H1 (cell line): ENCODE measurements around the gene SPI1. TPM values are rescaled to one million over a fixed set of nuclear protein-coding genes. Genes with fewer than 3 reads are reported as not detected.
A peak's percentile ranks its signal among the peaks of the same experiment; 100 is the strongest.

Source experiments
- BACH1 ChIP-seq: IDR thresholded peaks from 2 replicates; pipeline ENCODE4 v1.6.1; 2012; ENCODE audit warnings: low read length, improper control_type of control experiment
- CBX8 ChIP-seq: fragments of 300-800, 300-1000 bp; sonication (generic); IDR thresholded peaks from 2 replicates; pipeline ENCODE4 v1.7.1; 2016; ENCODE audit warnings: low read depth, low read length, borderline replicate concordance
- CEBPB ChIP-seq: IDR thresholded peaks from 2 replicates; pipeline ENCODE4 v1.6.1; 2012; ENCODE audit warnings: low read depth, low read length
- POLR2AphosphoS5 ChIP-seq: IDR thresholded peaks from 2 replicates; pipeline ENCODE4 v1.6.1; 2011; ENCODE audit warnings: low read depth, low read length
- TAF7 ChIP-seq: optimal IDR thresholded peaks from 2 replicates; pipeline ENCODE3; 2011; ENCODE audit warnings: low read depth, mild to moderate bottlenecking, inconsistent platforms, low read length, moderate library complexity, borderline replicate concordance
- TEAD4 ChIP-seq: IDR thresholded peaks from 2 replicates; pipeline ENCODE4 v1.6.1; 2012; ENCODE audit warnings: low read depth, low read length, inconsistent platforms, mixed read lengths
- USF2 ChIP-seq: IDR thresholded peaks from 2 replicates; pipeline ENCODE4 v1.6.1; 2011; ENCODE audit warnings: low read length, improper control_type of control experiment
- polyA plus RNA-seq, 7 experiments: library from polyadenylated mRNA; depleted of rRNA in 3 of 7; stranded (reverse) in 5 of 7; unstranded in 2 of 7; fragments of >200 nt in 5 of 7; fragments of 200-250 nt in 2 of 7; gene quantifications; 1 replicate in 5 of 7; 2 replicates in 1 of 7; 4 replicates in 1 of 7; pipeline versions ENCODE4 v1.2.1 to v1.2.3, GENCODE V29; 2011 to 2013; ENCODE audit warnings: missing spikeins in 2 of 7, mixed read lengths in 2 of 7
- total RNA-seq: library from RNA; stranded (reverse); fragmentation: NEBNext Ultra II Directional; extraction: Animal tissue kit (Norgen Biotek cat#: 25700); gene quantifications from 2 replicates; pipeline ENCODE4 v1.2.1, GENCODE V29; 2021
- TF ChIP-seq, protein P1 (sequence below): IDR thresholded peaks from 2 replicates; pipeline ENCODE4 v1.6.1; 2012; ENCODE audit warnings: inconsistent platforms

Gene SPI1
- total and polyA plus RNA-seq, 2 of the 8 experiments (the other 6 are each of a cell fraction or from before 2014, with no cell fraction given) = 0.12 TPM; not detected in 1

DNA sequence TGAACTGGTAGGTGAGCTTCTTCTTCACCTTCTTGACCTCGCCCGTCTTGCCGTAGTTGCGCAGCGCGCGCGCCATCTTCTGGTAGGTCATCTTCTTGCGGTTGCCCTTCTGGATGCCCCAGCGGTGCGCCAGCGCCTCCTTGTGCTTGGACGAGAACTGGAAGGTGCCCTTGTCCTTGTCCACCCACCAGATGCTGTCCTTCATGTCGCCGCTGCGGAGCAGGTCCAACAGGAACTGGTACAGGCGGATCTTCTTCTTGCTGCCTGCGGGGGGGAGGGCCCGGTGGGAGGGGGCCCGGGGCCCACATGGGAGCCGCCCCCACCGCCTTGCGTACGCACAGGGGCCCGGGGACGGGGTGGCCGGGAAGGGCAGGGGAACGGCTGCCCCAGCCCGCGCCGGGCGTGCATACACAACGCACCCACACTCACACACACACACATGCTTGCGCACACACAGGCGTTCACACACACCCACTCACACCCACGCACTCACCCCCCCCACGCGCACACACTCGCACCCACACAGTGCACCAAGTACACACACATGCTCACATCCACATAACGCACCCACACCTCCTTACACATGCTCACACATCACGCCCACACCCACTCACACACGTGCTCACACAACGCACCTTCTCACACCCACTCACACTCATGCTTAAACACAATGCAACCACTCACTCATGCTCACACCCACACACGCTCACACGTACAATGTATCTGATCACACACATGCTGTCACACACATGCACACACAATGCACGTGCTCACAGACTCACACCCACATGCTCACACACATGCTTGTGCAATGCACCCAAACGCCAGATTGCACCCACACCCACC, 22.8 kb downstream of the SPI1 start (continued):
- peak; percentile 28; the same call in 1 of the 2 replicates for TF ChIP-seq TEAD4
- TF ChIP-seq TAF7 = peak; percentile 82
- no peak for TF ChIP-seq CBX8
- peak; percentile 70; the same call in 1 of the 2 replicates for TF ChIP-seq POLR2AphosphoS5
- TF ChIP-seq, protein P1, sequence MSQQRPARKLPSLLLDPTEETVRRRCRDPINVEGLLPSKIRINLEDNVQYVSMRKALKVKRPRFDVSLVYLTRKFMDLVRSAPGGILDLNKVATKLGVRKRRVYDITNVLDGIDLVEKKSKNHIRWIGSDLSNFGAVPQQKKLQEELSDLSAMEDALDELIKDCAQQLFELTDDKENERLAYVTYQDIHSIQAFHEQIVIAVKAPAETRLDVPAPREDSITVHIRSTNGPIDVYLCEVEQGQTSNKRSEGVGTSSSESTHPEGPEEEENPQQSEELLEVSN = no peak; the same call in 1 of the 2 replicates
- no peak for TF ChIP-seq USF2
- no peak for TF ChIP-seq CEBPB
- no peak; the same call in 1 of the 2 replicates for TF ChIP-seq BACH1
